ENCODE results near the gene RPL29. TPM values are rescaled to one million over a fixed set of nuclear protein-coding genes. Genes with fewer than 3 reads are reported as not detected.
A peak's percentile ranks its signal among the peaks of the same experiment; 100 is the strongest.

RPL29 gene
- polyA plus RNA-seq, 1 donor from 2014 or later: 1,567 TPM

DNA sequence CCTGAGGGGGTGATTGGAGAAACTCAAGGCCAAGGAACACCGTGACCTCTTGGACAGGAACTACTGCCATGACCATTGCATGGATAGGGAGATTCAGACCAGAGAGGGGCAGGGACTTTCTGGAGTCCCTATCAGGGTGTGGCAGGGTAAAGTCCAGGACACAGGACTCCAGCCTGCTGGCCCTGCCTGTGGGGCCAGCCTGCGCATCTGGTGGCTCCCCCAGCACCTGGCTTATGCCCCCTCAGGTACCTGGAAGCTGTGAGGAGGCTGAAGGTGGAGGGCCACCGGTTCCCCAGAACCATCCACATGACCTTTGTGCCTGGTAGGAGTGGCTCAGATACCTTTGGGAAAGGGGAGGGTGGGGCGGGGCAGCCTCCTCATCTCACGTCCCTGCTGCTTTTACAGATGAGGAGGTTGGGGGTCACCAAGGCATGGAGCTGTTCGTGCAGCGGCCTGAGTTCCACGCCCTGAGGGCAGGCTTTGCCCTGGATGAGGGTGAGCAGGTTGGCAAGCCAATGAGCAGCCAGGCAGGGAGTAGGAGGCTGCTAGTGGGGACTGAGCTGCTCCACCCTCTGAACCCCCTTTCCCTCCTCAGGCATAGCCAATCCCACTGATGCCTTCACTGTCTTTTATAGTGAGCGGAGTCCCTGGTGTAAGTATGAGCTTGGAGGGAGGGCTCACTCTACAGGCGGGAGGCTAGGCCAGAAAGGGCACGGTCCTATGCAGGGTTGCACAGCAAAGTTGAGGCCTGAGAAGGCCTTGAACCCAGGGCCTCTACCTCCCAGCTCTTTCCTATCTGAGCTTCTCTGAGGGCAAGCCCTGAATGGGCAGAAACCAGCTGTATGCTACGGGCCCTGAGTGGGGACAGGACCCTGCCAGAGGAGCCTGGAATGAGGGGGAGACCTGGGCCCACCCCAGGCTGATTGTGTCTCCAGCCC lies 9.4 kb downstream of the RPL29 start:
- H3K4me3 Mint-ChIP-seq: no peak overlapping the region
- no peaks in the 10 kb centered on the region for H3K9me3 Mint-ChIP-seq
- H3K36me3 Mint-ChIP-seq: no peaks in the 10 kb centered on the region
- no peaks in the 10 kb centered on the region for H3K27me3 Mint-ChIP-seq
- peaks cover 3 to 11% (median 11%) of the 10 kb centered on the region in 3 donors for H3K4me1 Mint-ChIP-seq
- H3K27ac Mint-ChIP-seq: no peak overlapping the region

DNA sequence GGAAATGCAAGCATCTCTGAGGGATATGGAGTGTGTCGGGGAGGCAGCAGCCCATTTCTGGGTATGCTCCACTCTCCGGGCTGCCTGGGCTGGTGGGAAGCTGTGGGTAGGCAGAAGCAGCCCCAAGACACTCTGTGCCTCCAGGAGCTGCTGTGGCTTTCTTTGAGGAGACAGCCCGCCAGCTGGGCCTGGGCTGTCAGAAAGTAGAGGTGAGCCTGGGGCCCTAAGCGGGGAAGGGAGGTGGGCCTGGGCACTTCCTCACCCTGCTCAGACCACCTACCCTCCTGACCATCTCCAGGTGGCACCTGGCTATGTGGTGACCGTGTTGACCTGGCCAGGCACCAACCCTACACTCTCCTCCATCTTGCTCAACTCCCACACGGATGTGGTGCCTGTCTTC lies 10.6 kb downstream of the RPL29 start:
- Mint-ChIP-seq H3K9me3 (no peaks in the 10 kb centered on the region), H3K36me3 (no peaks in the 10 kb centered on the region), H3K27me3 (no peaks in the 10 kb centered on the region), H3K27ac (peak overlapping the region in 1 of 3 donors; percentile 27), H3K4me1 (peaks cover 3 to 13% (median 9%) of the 10 kb centered on the region in 3 donors), H3K4me3 (peak overlapping the region in 3 of 4 donors; percentile 28 to 79 (median 54))

DNA sequence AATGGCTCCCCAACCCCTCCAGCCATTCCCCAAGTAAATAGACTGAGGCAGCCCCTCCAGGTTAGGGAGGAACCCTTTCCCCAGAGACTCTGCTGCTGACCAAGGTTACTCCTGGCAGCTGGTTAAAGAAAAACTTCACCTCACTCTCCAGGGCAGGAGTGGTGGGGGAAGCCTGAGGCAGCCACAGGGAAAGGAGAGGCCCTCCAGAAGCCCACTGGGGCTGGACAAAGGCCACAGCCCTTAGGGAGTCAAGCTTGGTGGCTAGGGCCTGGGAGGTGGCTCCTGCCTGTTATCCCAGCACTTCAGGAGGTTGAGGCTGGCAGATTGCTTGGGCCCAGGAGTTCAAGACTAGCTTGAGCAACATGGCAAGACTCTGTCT lies 11.4 kb downstream of the RPL29 start:
- Mint-ChIP-seq H3K27me3 (no peaks in the 10 kb centered on the region), H3K9me3 (no peaks in the 10 kb centered on the region), H3K4me3 (peak overlapping the region; percentile 26 to 81 (median 42)), H3K36me3 (no peaks in the 10 kb centered on the region), H3K4me1 (peaks cover 3 to 13% (median 9%) of the 10 kb centered on the region in 3 donors), H3K27ac (no peak overlapping the region)

DNA sequence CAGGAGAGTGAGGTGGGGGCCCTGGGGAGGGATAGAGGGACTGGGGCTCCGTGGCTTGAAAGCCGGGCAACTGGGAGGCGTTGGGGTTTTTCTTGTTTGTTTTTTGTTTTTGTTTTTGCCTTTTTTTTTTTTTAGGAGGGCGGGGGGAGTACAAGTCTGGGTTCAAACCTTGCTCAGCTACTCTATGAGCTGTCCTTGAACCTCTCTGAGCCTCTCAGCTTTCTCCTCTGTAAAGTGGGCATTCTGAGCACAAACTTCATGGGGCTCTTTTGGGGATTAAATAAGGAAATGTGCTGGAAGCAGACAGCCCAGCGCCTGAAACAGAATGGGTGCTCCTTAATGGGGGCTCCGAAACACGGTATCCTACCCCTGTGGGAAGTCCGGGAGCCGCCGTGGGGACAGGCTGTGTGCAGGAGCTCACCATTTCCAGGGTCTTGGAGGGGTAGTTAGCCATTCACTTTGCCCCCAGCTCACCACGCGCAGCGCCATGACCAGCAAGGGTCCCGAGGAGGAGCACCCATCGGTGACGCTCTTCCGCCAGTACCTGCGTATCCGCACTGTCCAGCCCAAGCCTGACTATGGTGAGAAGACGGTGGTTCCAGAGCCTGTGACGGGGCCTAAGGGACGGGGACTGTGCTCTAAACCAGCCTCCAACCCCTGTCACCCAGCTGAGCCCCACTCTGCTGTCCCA lies 12.0 kb downstream of the RPL29 start:
- Mint-ChIP-seq H3K4me3 (peak overlapping the region; percentile 68 to 93 (median 92)), H3K36me3 (no peaks in the 10 kb centered on the region), H3K27me3 (no peaks in the 10 kb centered on the region), H3K4me1 (peaks cover 3 to 13% (median 9%) of the 10 kb centered on the region in 3 donors), H3K27ac (peak overlapping the region; percentile 80 to 89 (median 85)), H3K9me3 (no peaks in the 10 kb centered on the region)

DNA sequence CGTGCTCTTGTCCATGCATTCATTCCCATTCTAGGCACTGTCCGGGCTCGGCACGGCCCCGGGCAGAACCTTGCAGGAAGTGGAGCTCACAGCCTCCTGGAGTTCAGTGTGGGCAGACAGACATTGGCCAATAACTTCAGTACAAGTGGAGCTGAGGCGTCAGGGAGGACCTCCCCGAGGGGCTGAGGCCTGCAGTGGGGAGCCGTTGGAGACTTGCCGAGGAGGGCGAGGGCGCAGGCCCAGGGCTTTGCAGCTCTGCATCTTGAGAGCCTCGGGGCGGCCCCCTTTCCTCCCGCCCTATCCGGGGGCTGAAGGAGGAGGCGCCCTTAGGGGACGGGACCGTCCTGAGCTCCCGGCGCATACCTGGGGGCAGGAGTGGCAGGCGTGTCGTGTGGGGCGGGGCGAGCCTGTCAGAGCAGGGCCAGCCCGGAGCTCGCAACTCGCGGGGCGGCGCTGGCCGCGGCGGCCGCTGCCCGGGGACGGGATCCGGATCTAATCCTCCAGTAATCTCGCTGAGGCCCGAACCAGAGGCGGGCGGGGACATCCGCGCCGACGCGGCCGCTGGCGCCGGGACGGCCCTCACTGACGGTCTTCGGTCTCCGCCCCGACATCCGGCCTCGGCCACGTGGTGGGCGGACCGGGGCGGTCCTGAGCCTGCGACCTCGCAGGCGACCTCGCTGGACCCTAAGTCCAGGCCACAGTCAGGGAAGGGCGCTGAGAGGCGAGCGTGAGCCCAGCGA lies 12.7 kb downstream of the RPL29 start, which contains the start of gene ACY1:
Gene ACY1, plus strand, starts transcription at position 698 of the 740 bp plus-strand sequence. CDS start 530 bp downstream, outside the sequence.
- no peaks in the 10 kb centered on the region for H3K9me3 Mint-ChIP-seq
- no peaks in the 10 kb centered on the region for H3K36me3 Mint-ChIP-seq
- no peaks in the 10 kb centered on the region for H3K27me3 Mint-ChIP-seq
- peak within 1 kb of the TSS; percentile 68 to 93 (median 92) for H3K4me3 Mint-ChIP-seq
- peak within 1 kb of the TSS; percentile 80 to 94 (median 85) for H3K27ac Mint-ChIP-seq
- H3K4me1 Mint-ChIP-seq: peaks cover 3 to 13% (median 9%) of the 10 kb centered on the region in 3 donors

DNA sequence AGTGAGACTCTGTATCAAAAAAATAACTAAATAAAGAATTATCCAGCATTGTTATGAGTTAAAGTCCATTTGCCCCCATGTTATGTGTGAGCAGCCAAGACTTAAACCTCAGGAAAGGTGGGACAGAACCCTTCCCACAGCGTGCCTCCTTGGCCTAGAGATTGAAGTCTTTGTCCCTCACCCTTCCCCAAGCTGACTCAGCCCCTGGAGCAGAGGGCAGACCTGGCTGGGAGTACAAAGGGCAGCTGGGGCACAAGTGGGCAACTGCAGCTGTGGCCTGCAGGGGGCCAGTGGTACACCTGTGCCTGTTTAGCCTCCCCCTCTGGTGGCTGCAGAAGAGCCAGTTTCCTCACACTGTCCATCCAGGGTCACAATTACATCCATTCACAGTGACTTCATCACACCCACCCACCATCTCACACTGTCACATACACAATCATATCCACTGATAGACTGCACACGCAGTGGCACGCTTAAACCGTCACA lies 13.3 kb downstream of the RPL29 start:
- H3K4me3 Mint-ChIP-seq: peak overlapping the region; percentile 68 to 93 (median 92)

DNA sequence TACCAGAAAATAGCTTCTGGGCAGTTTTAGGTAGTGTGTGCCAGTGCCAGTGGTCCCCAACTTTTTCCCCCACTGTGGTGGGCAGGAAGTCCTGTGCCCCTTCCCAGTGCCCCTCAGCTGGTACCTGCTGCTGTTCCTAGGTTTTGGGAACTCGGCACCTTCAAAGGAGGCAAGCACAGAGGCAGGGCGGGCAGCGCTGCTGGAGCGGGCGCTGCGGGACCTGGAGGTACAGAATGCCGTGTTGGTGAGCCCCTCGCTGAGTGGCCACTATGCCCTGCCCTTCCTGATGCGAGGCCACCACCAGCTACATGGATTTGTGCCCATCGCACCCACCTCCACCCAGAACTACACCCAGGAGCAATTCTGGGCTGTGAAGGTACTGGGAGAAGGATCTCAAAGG lies 15.4 kb downstream of the RPL29 start:
- Mint-ChIP-seq H3K36me3 (no peaks in the 10 kb centered on the region), H3K9me3 (no peaks in the 10 kb centered on the region), H3K4me1 (peaks cover 12 to 26% (median 15%) of the 10 kb centered on the region in 3 donors), H3K4me3 (no peak overlapping the region), H3K27me3 (no peaks in the 10 kb centered on the region), H3K27ac (no peak overlapping the region)

More for the DNA sequence above, 13.3 kb downstream of the RPL29 start:
- Mint-ChIP-seq H3K4me1 (peaks cover under 1 to 14% (median 9%) of the 10 kb centered on the region in 3 donors), H3K27ac (peak overlapping the region; percentile 4 to 94 (median 85)), H3K9me3 (no peaks in the 10 kb centered on the region), H3K27me3 (no peaks in the 10 kb centered on the region), H3K36me3 (no peaks in the 10 kb centered on the region)

DNA sequence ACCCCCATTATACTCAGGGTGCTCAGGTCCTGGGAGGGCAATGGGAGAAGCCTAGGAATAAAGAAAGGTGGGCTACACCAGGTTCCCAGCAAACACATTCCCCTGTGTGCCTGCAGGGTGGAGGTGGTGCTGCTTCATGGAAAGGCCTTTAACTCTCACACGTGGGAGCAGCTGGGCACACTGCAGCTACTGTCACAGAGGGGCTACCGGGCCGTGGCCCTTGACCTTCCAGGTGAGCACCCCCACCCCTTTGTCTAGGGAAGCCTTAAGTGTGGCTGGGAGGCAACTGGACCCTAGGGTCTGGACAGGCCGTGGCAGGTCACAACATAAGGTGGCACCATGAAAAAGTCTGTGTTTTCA lies 17.6 kb downstream of the RPL29 start:
- peaks cover 16 to 28% (median 22%) of the 10 kb centered on the region in 3 donors for H3K4me1 Mint-ChIP-seq
- no peaks in the 10 kb centered on the region for H3K9me3 Mint-ChIP-seq
- H3K27ac Mint-ChIP-seq: no peak overlapping the region
- no peaks in the 10 kb centered on the region for H3K27me3 Mint-ChIP-seq
- peak overlapping the region in 1 of 4 donors; percentile 82 for H3K4me3 Mint-ChIP-seq
- no peaks in the 10 kb centered on the region for H3K36me3 Mint-ChIP-seq

DNA sequence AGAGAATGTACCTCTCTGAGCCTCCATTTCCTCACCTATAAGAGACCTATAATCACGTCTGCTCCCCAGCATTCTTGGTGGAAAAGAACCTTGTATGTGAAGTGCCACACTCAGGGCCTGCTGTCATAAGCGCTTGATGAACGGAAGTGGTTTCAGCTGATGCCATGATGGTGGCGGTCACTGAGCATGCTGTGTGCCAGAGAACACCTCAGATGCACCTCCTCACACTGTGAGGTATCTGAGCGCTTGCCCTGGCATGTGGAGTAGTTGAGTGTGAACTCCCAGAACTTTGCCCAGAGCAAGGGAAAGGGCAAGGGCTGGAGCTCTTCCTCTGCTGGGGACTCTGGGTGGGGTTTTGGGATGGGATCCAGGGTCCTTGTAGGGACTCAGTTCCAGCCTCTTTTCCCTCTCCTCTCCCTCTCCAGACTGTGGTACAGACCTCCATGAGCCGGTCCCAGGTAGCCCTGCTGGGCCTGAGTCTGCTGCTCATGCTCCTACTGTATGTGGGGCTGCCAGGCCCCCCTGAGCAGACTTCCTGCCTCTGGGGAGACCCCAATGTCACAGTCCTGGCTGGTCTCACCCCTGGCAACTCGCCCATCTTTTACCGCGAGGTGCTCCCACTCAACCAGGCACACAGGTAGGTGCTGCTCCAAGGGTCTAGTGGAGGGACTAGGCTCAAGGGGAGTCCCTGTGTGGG lies 18.1 kb downstream of the RPL29 start:
- H3K27me3 Mint-ChIP-seq: no peaks in the 10 kb centered on the region
- no peaks in the 10 kb centered on the region for H3K9me3 Mint-ChIP-seq
- no peaks in the 10 kb centered on the region for H3K36me3 Mint-ChIP-seq
- peak overlapping the region in 2 of 3 donors; percentile 14 to 42 for H3K27ac Mint-ChIP-seq
- peak overlapping the region in 2 of 4 donors; percentile 51 to 82 for H3K4me3 Mint-ChIP-seq
- H3K4me1 Mint-ChIP-seq: peaks cover 14 to 27% (median 22%) of the 10 kb centered on the region in 3 donors

DNA sequence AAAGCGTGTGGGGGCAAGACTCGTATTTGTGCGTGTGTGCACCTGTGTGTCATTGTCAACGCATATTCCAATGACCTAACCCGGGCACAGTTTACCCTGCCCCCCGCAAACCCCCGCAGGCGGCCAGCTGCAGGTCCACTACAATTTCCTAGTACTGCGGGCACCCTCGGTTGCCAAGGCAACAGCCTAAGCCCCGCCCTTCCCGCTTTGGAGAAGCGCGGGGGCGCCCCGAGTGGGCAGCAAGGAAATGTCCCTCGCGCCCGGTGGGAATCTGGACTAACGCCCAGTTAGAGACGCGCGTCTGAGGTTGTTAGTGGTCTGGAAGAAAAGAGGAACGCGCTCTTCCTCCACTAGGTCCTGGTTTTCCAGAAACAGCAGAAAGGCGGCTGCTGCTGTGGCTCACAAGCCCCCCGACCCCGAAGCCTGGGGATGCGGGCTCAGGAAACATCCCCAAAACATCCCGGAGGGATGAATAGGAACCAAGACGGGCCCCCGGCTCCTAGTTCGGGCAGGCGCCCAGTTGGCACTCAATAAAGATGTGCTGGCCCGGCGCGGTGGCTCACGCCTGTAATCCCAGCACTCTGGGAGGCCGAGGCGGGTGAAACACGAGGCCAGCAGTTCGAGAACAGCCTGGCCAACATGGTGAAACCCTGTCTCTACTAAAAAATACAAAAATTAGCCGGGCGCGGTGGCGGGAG lies 19.7 kb downstream of the RPL29 start:
- no peaks in the 10 kb centered on the region for H3K27me3 Mint-ChIP-seq
- no peaks in the 10 kb centered on the region for H3K9me3 Mint-ChIP-seq
- H3K27ac Mint-ChIP-seq: peak overlapping the region; percentile 1 to 83 (median 14)
- no peaks in the 10 kb centered on the region for H3K36me3 Mint-ChIP-seq
- H3K4me3 Mint-ChIP-seq: peak overlapping the region; percentile 82 to 98 (median 94)
- H3K4me1 Mint-ChIP-seq: peaks cover 12 to 24% (median 22%) of the 10 kb centered on the region in 3 donors

DNA sequence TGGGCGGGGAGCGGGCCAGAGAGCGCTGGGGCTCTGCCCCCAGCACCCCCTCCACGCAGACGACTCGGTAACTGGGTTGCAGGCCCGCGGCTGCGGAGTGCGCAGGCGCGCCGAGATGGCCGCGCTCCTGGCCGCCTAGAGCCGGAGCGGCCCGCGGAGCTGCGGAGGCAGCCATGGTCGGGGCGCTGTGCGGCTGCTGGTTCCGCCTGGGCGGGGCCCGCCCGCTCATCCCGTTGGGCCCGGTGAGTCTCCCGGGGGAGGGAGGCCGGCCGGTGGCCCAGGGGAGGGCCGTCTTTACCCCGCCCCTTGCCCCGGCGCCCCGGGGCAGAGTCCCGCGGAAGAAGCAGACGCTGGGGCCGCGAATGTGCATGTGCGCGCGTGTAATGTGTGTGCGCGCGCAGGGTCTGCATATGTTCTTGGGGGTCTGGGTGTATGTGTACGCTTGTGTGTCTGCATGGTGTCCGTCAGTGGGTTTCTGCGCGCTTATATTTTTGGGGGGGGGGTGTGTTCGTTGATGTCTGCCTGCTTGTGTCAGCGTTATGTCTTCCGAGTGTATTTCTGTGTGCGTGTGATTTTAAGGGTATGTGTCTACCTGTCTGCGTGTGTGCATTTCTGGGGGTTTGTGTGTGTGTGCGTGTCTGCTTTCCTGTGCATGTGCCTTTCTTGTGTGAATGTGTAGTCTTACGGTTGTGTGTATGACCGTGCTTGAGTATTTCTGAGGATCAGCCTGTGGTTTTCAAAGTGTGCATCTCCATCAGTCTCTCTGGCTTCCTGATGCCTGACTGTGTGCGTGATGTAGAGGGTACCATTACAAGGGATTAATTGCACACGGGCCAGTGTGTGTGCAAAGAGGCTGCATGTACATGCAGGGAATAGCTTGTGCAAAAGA lies 20.5 kb downstream of the RPL29 start, which contains the start of gene ABHD14A:
Gene ABHD14A, plus strand, starts transcription at position 102 of the 889 bp plus-strand sequence. Its CDS starts 72 bp downstream, at position 174.
- Mint-ChIP-seq H3K9me3 (no peaks in the 10 kb centered on the region), H3K27me3 (no peaks in the 10 kb centered on the region), H3K36me3 (no peaks in the 10 kb centered on the region), H3K4me3 (peak within 1 kb of the TSS; percentile 82 to 98 (median 96)), H3K4me1 (peaks cover 13 to 27% (median 23%) of the 10 kb centered on the region in 3 donors), H3K27ac (peak within 1 kb of the TSS; percentile 91 to 95 (median 94))

DNA sequence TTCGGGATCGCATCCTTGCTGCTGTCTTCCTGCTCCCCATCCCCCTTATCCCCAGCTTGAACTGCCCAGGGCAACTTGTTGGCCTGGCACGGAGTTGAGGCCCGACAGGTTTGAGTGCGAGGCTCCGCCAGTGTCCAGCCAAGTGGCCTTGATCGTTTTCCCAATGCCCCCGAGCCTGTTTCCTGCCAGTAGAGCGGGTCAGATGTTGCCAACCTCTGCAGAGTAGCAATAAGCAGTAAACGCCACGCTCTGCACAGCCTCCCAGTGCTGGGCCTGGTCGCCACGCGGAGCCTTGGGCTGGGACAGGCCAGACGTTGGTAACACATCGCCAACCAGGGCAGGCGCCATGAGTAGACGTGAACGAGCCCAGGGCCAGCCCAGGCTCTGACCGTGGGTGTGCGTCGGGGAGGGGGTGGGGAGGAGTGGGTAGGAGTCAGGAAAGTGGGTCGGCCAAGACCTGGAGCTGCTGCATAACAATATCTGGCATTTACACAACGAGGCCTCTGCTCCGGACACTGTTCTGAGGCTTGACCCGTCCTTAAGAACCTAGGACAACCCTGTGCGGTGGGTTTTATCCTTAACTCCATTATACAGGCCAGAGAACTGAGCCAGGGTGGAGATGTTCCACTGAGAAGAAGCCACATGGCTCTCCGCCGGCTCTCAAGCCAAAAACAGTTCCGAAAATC lies 21.3 kb downstream of the RPL29 start:
- H3K4me1 Mint-ChIP-seq: peaks cover 13 to 29% (median 23%) of the 10 kb centered on the region in 3 donors
- no peaks in the 10 kb centered on the region for H3K9me3 Mint-ChIP-seq
- H3K4me3 Mint-ChIP-seq: peak overlapping the region; percentile 82 to 97 (median 96)
- peak overlapping the region; percentile 91 to 95 (median 94) for H3K27ac Mint-ChIP-seq
- H3K36me3 Mint-ChIP-seq: no peaks in the 10 kb centered on the region
- H3K27me3 Mint-ChIP-seq: no peaks in the 10 kb centered on the region

Data from IgD-negative memory B cell (primary cell).